Small intestine (tissue), 7 donors: Measurements from ENCODE around the gene LITAF. TPM values are rescaled to one million over a fixed set of nuclear protein-coding genes. Genes with fewer than 3 reads are reported as not detected.
A peak's percentile ranks its signal among the peaks of the same experiment; 100 is the strongest.
"Not testable (repeated sequence)": the region's sequence is repeated elsewhere in the genome, so short reads cannot be mapped to it uniquely, and the experiment has no call there.

Experiments used
- DNase-seq, 2 donors: peaks; one replicate each; pipeline versions ENCODE4 v3.0.0 to v3.0.0-alpha.2; 2013
- FAIRE-seq: peaks from 2 replicates; lab custom pipeline; 2012; peaks lifted over from hg19 to GRCh38; lab: Jason Lieb, UNC
- H3K27ac ChIP-seq, 3 donors: one replicate each; pipeline ENCODE4 v1.5.1; 2013; ENCODE audit warnings: low read length in 2 of 3, mild to moderate bottlenecking in 2 of 3, control low read depth in 1 of 3, inconsistent platforms in 1 of 3, low read depth in 1 of 3, moderate library complexity in 1 of 3
- H3K27me3 ChIP-seq, 3 donors: one replicate each; pipeline ENCODE4 v1.6.1; 2013; ENCODE audit warnings: low read length in 3 of 3, inconsistent platforms in 1 of 3; ENCODE audit not compliant: control insufficient read depth in 3 of 3, insufficient read depth in 3 of 3
- H3K36me3 ChIP-seq, 3 donors: one replicate each; pipeline ENCODE4 v1.6.1; 2013; ENCODE audit warnings: low read length in 3 of 3, inconsistent platforms in 1 of 3, low read depth in 1 of 3, mild to moderate bottlenecking in 1 of 3, moderate library complexity in 1 of 3; ENCODE audit not compliant: control insufficient read depth in 3 of 3, insufficient read depth in 2 of 3
- H3K4me1 ChIP-seq, 3 donors: one replicate each; pipeline ENCODE4 v1.6.1; 2013; ENCODE audit warnings: low read length in 2 of 3, inconsistent platforms in 1 of 3, low read depth in 1 of 3, mild to moderate bottlenecking in 1 of 3, moderate library complexity in 1 of 3; ENCODE audit not compliant: control insufficient read depth in 3 of 3, insufficient read depth in 2 of 3
- H3K4me3 ChIP-seq, 3 donors: one replicate each; pipeline ENCODE4 v1.5.1; 2013; ENCODE audit warnings: low read length in 3 of 3, control low read depth in 1 of 3, inconsistent platforms in 1 of 3, low read depth in 1 of 3, mild to moderate bottlenecking in 1 of 3, moderate library complexity in 1 of 3
- H3K9me3 ChIP-seq, 2 donors: one replicate each; pipeline ENCODE4 v1.6.1; 2013; ENCODE audit warnings: low read depth in 1 of 2, low read length in 1 of 2; ENCODE audit not compliant: control insufficient read depth in 2 of 2, insufficient read depth in 1 of 2
- WGBS, 3 donors: extraction: QIAGEN DNeasy Blood & Tissue Kit; methylation state at CpG; one replicate each; pipeline ENCODE4 v1.1.7; 2013; 5-methylcytosine and 5-hydroxymethylcytosine counted together
- polyA plus RNA-seq, 4 donors: library from polyadenylated mRNA; stranded (reverse) in 3 of 4; unstranded in 1 of 4; fragments of 200-250 nt in 3 of 4; fragments of 120-200 nt in 1 of 4; gene quantifications; one replicate each; pipeline versions ENCODE4 v1.2.1 to v1.2.3, GENCODE V29; 2013
- donor health status: healthy with polysubstance abuse.
- donor health status: control.
- donor health status: control.
- donor health status: Bipolar disorder and iron deficiency.
- donor health status: healthy.

Gene LITAF
- polyA plus RNA-seq, 4 donors = 18.1 to 112 (median 46.2) TPM

DNA sequence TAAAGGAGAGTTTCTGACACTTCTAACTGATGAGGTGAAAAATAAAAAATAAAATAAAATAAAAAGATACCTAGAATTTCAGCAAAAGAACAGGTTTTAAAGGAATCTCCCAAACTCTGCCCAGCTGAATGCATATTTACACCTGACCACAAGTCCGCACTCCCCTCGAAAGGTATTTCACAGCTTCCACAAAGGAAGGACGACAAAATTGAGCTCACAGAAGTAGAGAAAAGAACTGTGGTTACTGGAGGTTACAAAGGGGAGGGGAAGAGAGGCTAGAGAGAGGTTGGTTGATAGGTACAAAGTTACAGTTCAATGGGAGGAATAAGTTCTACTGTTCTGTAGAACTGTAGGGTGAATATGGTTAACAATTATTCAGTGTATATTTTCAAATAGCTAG lies 5.0 kb downstream of the LITAF start:
- H3K4me3 ChIP-seq = no peak overlapping the region
- peaks cover 0 to 7% (median 0%) of the 10 kb centered on the region in 3 donors for H3K36me3 ChIP-seq
- H3K27ac ChIP-seq = no peak overlapping the region
- H3K9me3 ChIP-seq = peaks cover 0 to 7% of the 10 kb centered on the region in 2 donors
- FAIRE-seq (no peak), DNase-seq (no peak)
- no peaks in the 10 kb centered on the region for H3K27me3 ChIP-seq
- peaks cover 0 to 21% (median 8%) of the 10 kb centered on the region in 3 donors for H3K4me1 ChIP-seq
- WGBS, 3 donors = 68 to 83% (median 83%) methylated on average over 3 of the region's 3 CpGs

DNA sequence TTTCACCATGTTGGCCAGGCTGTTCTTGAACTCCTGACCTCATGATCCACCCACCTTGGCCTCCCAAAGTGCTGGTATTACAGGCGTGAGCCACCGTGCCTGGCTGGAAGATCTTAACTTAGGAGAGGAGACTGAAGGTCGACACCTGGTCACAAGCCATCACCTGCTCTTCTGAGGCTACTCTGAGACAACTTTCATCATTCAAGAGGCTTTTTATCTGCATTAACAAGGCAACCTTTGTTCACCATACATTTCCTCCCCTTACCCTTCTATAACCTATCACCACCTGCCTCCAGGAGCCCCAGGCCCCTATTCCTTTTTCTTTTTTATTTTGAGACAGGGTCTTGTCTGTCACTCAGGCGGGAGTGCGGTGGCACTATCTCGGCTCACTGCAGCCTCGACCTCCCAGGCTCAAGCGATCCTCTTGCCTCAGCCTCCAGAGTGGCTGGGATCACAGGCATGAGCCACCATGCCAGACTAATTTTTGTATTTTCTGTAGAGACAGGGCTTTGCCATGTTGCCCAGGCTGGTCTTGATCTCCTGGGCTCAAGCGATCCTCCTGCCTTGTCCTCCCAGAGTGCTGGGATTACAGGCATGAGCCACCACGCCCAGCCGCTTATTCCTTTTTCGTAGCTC lies 6.2 kb downstream of the LITAF start:
- Histone ChIP-seq H3K27ac (peak overlapping the region in 1 of 3 donors; percentile 19), H3K27me3 (no peaks in the 10 kb centered on the region), H3K4me1 (peaks cover under 1 to 24% (median 8%) of the 10 kb centered on the region in 3 donors), H3K36me3 (peaks cover 0 to 7% (median 0%) of the 10 kb centered on the region in 3 donors), H3K9me3 (peaks cover 0 to 10% of the 10 kb centered on the region in 2 donors), H3K4me3 (no peak overlapping the region)
- DNase-seq = no peak
- 86 to 89% (median 88%) methylated on average over 12 of the region's 12 CpGs for WGBS, 3 donors
- no peak for FAIRE-seq

DNA sequence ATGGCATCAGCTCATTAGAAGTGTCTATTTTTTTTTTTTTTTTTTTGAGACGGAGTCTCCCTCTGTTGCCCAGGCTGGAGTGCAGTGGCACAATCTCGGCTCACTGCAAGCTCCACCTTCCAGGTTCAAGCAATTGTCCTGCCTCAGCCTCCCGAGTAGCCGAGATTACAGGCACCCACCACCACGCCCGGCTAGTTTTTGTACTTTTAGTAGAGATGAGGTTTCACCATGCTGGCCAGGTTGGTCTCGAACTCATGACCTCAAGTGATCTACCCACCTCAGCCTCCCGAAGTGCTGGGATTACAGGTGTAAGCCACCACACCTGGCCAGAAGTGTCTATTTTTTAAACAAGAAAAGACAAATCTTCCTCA lies 9.4 kb downstream of the LITAF start:
- not testable (repeated sequence) for H3K27me3 ChIP-seq, H3K27ac ChIP-seq, DNase-seq, FAIRE-seq, H3K4me3 ChIP-seq, H3K9me3 ChIP-seq, H3K36me3 ChIP-seq
- peaks cover 0 to 17% (median 2%) of the 10 kb centered on the region in 3 donors for H3K4me1 ChIP-seq
- 83 to 92% (median 90%) methylated on average over 8 of the region's 8 CpGs for WGBS, 3 donors

- H3K27ac ChIP-seq = no peak overlapping the region
- DNase-seq (no peak), FAIRE-seq (no peak)
- H3K27me3 ChIP-seq = no peaks in the 10 kb centered on the region
- H3K9me3 ChIP-seq = peaks cover 0 to 6% of the 10 kb centered on the region in 2 donors
- peaks cover 0 to 7% (median 0%) of the 10 kb centered on the region in 3 donors for H3K36me3 ChIP-seq
- WGBS, 3 donors = 60 to 70% (median 61%) methylated on average over 9 of the region's 9 CpGs
- H3K4me3 ChIP-seq = no peak overlapping the region
- H3K4me1 ChIP-seq = peaks cover 0 to 17% (median 2%) of the 10 kb centered on the region in 3 donors
Observed at GRCh38 chr16:11576427-11577289, 10.1 kb downstream of the LITAF start.

DNA sequence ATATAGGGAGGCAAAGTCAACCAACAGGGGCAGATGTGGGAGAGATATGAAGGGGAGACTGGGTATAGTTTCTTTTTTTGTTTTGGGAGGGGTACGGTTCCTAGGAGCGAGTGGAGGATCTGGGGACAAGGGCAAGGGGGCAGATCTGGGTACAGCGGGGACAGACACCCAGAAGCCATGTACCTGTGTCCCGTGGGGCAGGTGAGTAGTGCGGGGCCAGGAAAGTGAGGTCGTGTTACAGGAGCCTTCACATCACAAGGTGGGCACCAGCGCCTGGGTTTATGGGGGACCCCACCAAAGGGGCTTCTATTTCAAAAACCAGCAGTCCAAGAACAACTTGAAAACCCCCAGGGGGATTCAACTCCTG lies 11.5 kb downstream of the LITAF start:
- Histone ChIP-seq H3K4me3 (no peak overlapping the region), H3K27me3 (no peaks in the 10 kb centered on the region), H3K36me3 (peaks cover 0 to 4% (median 1%) of the 10 kb centered on the region in 3 donors), H3K9me3 (peaks cover 0 to 3% of the 10 kb centered on the region in 2 donors), H3K27ac (peak overlapping the region in 1 of 3 donors; percentile 8), H3K4me1 (peaks cover 0 to 8% (median 2%) of the 10 kb centered on the region in 3 donors)
- FAIRE-seq (no peak), DNase-seq (no peak)
- 84 to 99% (median 93%) methylated on average over 7 of the region's 7 CpGs for WGBS, 3 donors

- no peak for FAIRE-seq
- 58 to 81% (median 68%) methylated on average over 17 of the region's 17 CpGs for WGBS, 3 donors
- no peaks in the 10 kb centered on the region for H3K27me3 ChIP-seq
- peak in 1 of 2 donors; percentile 17 for DNase-seq
- H3K9me3 ChIP-seq = peaks cover 0 to 3% of the 10 kb centered on the region in 2 donors
- H3K36me3 ChIP-seq = peaks cover 0 to 4% (median 3%) of the 10 kb centered on the region in 3 donors
- peaks cover 0 to 8% (median 2%) of the 10 kb centered on the region in 3 donors for H3K4me1 ChIP-seq
- H3K27ac ChIP-seq = peak overlapping the region in 1 of 3 donors; percentile 18
- no peak overlapping the region for H3K4me3 ChIP-seq
Observed at GRCh38 chr16:11572301-11572995, 14.3 kb downstream of the LITAF start.

GRCh38 chr16:11571549-11571948 lies 15.2 kb downstream of the LITAF start:
- Histone ChIP-seq H3K36me3 (peaks cover 0 to 4% (median 3%) of the 10 kb centered on the region in 3 donors), H3K9me3 (peaks cover 0 to 3% of the 10 kb centered on the region in 2 donors), H3K4me1 (peaks cover 0 to 3% (median 2%) of the 10 kb centered on the region in 3 donors), H3K27ac (no peak overlapping the region), H3K4me3 (no peak overlapping the region), H3K27me3 (no peaks in the 10 kb centered on the region)
- FAIRE-seq = no peak
- no peak for DNase-seq
- 87 to 95% (median 89%) methylated on average over 4 of the region's 4 CpGs for WGBS, 3 donors

GRCh38 chr16:11570806-11571205 lies 15.9 kb downstream of the LITAF start:
- Histone ChIP-seq H3K27me3 (no peaks in the 10 kb centered on the region), H3K27ac (no peak overlapping the region), H3K36me3 (peaks cover 0 to 7% (median 3%) of the 10 kb centered on the region in 3 donors), H3K4me1 (peaks cover 0 to 2% (median 2%) of the 10 kb centered on the region in 3 donors), H3K9me3 (peaks cover 0 to 2% of the 10 kb centered on the region in 2 donors), H3K4me3 (no peak overlapping the region)
- DNase-seq (no peak), FAIRE-seq (no peak)
- WGBS, 3 donors = 79 to 92% (median 87%) methylated on average over 5 of the region's 5 CpGs
